Small intestine (tissue), 7 donors: ENCODE data around the gene ECT2L. TPM values are rescaled to one million over a fixed set of nuclear protein-coding genes. Genes with fewer than 3 reads are reported as not detected.

ENCODE experiments used
- DNase-seq, 2 donors: peaks; one replicate each; pipeline versions ENCODE4 v3.0.0 to v3.0.0-alpha.2; 2013
- FAIRE-seq: peaks from 2 replicates; lab custom pipeline; 2012; peaks lifted over from hg19 to GRCh38; lab: Jason Lieb, UNC
- H3K27ac ChIP-seq, 3 donors: one replicate each; pipeline ENCODE4 v1.5.1; 2013; ENCODE audit warnings: low read length in 2 of 3, mild to moderate bottlenecking in 2 of 3, control low read depth in 1 of 3, inconsistent platforms in 1 of 3, low read depth in 1 of 3, moderate library complexity in 1 of 3
- H3K27me3 ChIP-seq, 3 donors: one replicate each; pipeline ENCODE4 v1.6.1; 2013; ENCODE audit warnings: low read length in 3 of 3, inconsistent platforms in 1 of 3; ENCODE audit not compliant: control insufficient read depth in 3 of 3, insufficient read depth in 3 of 3
- H3K36me3 ChIP-seq, 3 donors: one replicate each; pipeline ENCODE4 v1.6.1; 2013; ENCODE audit warnings: low read length in 3 of 3, inconsistent platforms in 1 of 3, low read depth in 1 of 3, mild to moderate bottlenecking in 1 of 3, moderate library complexity in 1 of 3; ENCODE audit not compliant: control insufficient read depth in 3 of 3, insufficient read depth in 2 of 3
- H3K4me1 ChIP-seq, 3 donors: one replicate each; pipeline ENCODE4 v1.6.1; 2013; ENCODE audit warnings: low read length in 2 of 3, inconsistent platforms in 1 of 3, low read depth in 1 of 3, mild to moderate bottlenecking in 1 of 3, moderate library complexity in 1 of 3; ENCODE audit not compliant: control insufficient read depth in 3 of 3, insufficient read depth in 2 of 3
- H3K4me3 ChIP-seq, 3 donors: one replicate each; pipeline ENCODE4 v1.5.1; 2013; ENCODE audit warnings: low read length in 3 of 3, control low read depth in 1 of 3, inconsistent platforms in 1 of 3, low read depth in 1 of 3, mild to moderate bottlenecking in 1 of 3, moderate library complexity in 1 of 3
- H3K9me3 ChIP-seq, 2 donors: one replicate each; pipeline ENCODE4 v1.6.1; 2013; ENCODE audit warnings: low read depth in 1 of 2, low read length in 1 of 2; ENCODE audit not compliant: control insufficient read depth in 2 of 2, insufficient read depth in 1 of 2
- WGBS, 3 donors: extraction: QIAGEN DNeasy Blood & Tissue Kit; methylation state at CpG; one replicate each; pipeline ENCODE4 v1.1.7; 2013; 5-methylcytosine and 5-hydroxymethylcytosine counted together
- polyA plus RNA-seq, 4 donors: library from polyadenylated mRNA; stranded (reverse) in 3 of 4; unstranded in 1 of 4; fragments of 200-250 nt in 3 of 4; fragments of 120-200 nt in 1 of 4; gene quantifications; one replicate each; pipeline versions ENCODE4 v1.2.1 to v1.2.3, GENCODE V29; 2013
- donor health status: healthy with polysubstance abuse.
- donor health status: control.
- donor health status: control.
- donor health status: Bipolar disorder and iron deficiency.
- donor health status: healthy.

Gene ECT2L
- polyA plus RNA-seq, 4 donors: 0.16 TPM; not detected in 3

DNA sequence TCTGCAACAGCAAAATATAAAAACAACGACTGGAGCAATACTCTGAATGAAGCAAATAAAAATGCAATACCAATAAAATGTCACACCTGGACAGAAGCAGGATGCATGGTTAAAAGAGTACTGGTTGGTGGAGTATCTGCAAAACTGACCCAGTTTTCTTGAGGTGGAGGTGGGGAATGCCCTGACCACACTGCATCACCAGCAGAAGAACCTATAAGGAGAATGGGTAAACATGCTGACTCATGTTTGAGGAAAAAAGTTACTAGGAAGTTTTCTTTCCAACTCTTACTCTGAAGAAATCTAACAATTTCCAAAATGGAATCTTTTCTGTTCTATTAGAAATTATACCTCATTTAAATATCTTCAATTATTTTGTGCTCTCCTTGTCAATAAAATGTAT is 148.5 kb downstream of the ECT2L start:
- H3K9me3 ChIP-seq: no peaks in the 10 kb centered on the region
- H3K27ac ChIP-seq: no peak overlapping the region
- peaks cover 0 to 4% (median 0%) of the 10 kb centered on the region in 3 donors for H3K4me1 ChIP-seq
- peaks cover 0 to 16% (median 4%) of the 10 kb centered on the region in 3 donors for H3K36me3 ChIP-seq
- 63 to 74% (median 72%) methylated on average over 1 of the region's 1 CpG for WGBS, 3 donors
- no peaks in the 10 kb centered on the region for H3K27me3 ChIP-seq
- H3K4me3 ChIP-seq: no peak overlapping the region
- DNase-seq: no peak
- FAIRE-seq: no peak

GRCh38 chr6:138945354-138945753 is 149.5 kb downstream of the ECT2L start:
- Histone ChIP-seq H3K27me3 (no peaks in the 10 kb centered on the region), H3K9me3 (no peaks in the 10 kb centered on the region), H3K36me3 (peaks cover 0 to 15% (median 4%) of the 10 kb centered on the region in 3 donors), H3K27ac (no peak overlapping the region), H3K4me1 (peaks cover 0 to 4% (median 0%) of the 10 kb centered on the region in 3 donors), H3K4me3 (no peak overlapping the region)
- WGBS, 3 donors: 91% methylated on average over 5 of the region's 5 CpGs
- FAIRE-seq: no peak
- DNase-seq: no peak

DNA sequence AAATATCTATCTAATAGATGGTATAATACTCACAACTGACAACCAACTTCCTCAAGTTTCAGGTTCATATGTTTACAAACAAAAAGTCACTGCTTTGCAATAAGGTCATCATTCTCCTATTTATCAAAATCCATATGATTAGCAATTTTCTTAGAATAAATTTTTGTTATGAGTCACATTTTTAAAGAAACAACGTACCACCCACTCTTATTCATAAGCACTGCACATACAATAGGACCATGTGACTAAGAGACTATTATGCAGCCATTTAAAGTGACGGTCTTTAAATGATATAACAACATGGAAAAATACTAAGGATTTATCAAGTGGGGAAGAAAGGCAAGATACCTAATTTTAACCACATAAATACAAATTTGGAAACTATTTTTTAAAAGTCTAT is 152.1 kb downstream of the ECT2L start:
- no peaks in the 10 kb centered on the region for H3K9me3 ChIP-seq
- no peaks in the 10 kb centered on the region for H3K27me3 ChIP-seq
- no peak overlapping the region for H3K27ac ChIP-seq
- peaks cover 0 to 6% (median 2%) of the 10 kb centered on the region in 3 donors for H3K36me3 ChIP-seq
- DNase-seq (no peak), FAIRE-seq (no peak)
- no peak overlapping the region for H3K4me3 ChIP-seq
- peaks cover 0 to 4% (median 0%) of the 10 kb centered on the region in 3 donors for H3K4me1 ChIP-seq
- 77 to 90% (median 86%) methylated on average over 2 of the region's 2 CpGs for WGBS, 3 donors

DNA sequence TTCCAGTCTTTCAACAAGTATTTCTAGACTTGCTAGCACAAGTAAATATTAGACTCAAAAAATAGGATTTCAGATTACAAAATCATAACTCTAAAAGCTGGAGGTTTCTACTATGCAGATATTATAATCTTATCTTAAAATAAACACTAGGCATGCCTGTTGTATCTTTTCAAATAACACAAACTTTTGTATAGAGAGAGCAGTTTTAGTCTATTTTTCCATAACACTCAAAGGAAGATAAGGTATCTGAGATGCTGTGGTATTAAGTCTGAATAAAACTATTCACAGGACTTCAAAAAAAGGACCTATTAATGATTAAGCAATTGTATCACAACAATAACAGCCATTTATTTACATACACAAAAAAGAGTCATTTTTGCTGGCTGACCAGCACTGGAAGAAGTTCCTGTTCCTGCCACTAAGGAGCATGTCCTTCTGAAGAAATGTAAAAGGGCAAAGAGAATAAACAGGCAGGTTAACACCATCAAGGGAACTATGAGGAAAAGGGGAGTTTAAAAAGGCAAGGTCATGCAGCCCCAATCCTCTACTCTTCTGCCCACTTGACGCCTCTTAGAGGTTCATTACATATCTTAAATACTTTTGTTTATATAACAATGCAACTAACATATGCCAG is 152.8 kb downstream of the ECT2L start:
- H3K27ac ChIP-seq: no peak overlapping the region
- H3K36me3 ChIP-seq: peaks cover 0 to 6% (median 2%) of the 10 kb centered on the region in 3 donors
- no peak for DNase-seq
- H3K27me3 ChIP-seq: no peaks in the 10 kb centered on the region
- H3K4me1 ChIP-seq: peaks cover 0 to 4% (median 0%) of the 10 kb centered on the region in 3 donors
- peak; percentile 77 for FAIRE-seq
- no peaks in the 10 kb centered on the region for H3K9me3 ChIP-seq
- 70 to 82% (median 80%) methylated on average over 1 of the region's 1 CpG for WGBS, 3 donors
- H3K4me3 ChIP-seq: no peak overlapping the region

- no peaks in the 10 kb centered on the region for H3K27me3 ChIP-seq
- WGBS, 3 donors: 46 to 89% (median 56%) methylated on average over 1 of the region's 1 CpG
- DNase-seq: no peak
- no peak overlapping the region for H3K27ac ChIP-seq
- no peak overlapping the region for H3K4me3 ChIP-seq
- no peaks in the 10 kb centered on the region for H3K9me3 ChIP-seq
- FAIRE-seq: no peak
- H3K4me1 ChIP-seq: peaks cover 0 to 11% (median 2%) of the 10 kb centered on the region in 3 donors
- no peaks in the 10 kb centered on the region for H3K36me3 ChIP-seq
Observed at GRCh38 chr6:138953451-138953850, 157.6 kb downstream of the ECT2L start.

Other genes starting within 250 kb of the ECT2L start
- 10 to 100 TPM; 24.1 to 59.5 (median 36.9) TPM for gene CCDC28A, start 22.3 kb upstream of the ECT2L start, polyA plus RNA-seq
- 10 to 100 TPM; 18.7 to 47.1 (median 21.8) TPM for gene REPS1, start 192.2 kb downstream of the ECT2L start, polyA plus RNA-seq
- 100 to 1,000 TPM; 106 to 227 (median 147) TPM for gene ABRACL, start 232.7 kb downstream of the ECT2L start, polyA plus RNA-seq